Liver (tissue), 9 donors: ENCODE results near the gene TOPAZ1. TPM values are rescaled to one million over a fixed set of nuclear protein-coding genes. Genes with fewer than 3 reads are reported as not detected.

ENCODE experiments used
- DNase-seq: peaks from one replicate; pipeline ENCODE4 v3.0.0-alpha.2; 2017; ENCODE audit warnings: low spot score
- H3K27ac ChIP-seq, 2 donors: one replicate each; pipeline ENCODE4 v1.7.0; 2013; ENCODE audit warnings: inconsistent platforms in 2 of 2, low read length in 2 of 2, control low read depth in 1 of 2, low read depth in 1 of 2, mild to moderate bottlenecking in 1 of 2
- H3K27me3 ChIP-seq, 4 donors: one replicate each; pipeline versions ENCODE4 v1.6.1 to v1.7.0; 2013; ENCODE audit warnings: low read length in 3 of 4, inconsistent platforms in 1 of 4, mild to moderate bottlenecking in 1 of 4, moderate library complexity in 1 of 4; ENCODE audit not compliant: control insufficient read depth in 4 of 4, insufficient read depth in 4 of 4
- H3K36me3 ChIP-seq, 4 donors: one replicate each; pipeline versions ENCODE4 v1.6.1 to v1.7.0; 2013; ENCODE audit warnings: low read length in 3 of 4, mild to moderate bottlenecking in 3 of 4, low read depth in 1 of 4, moderate library complexity in 1 of 4; ENCODE audit not compliant: control insufficient read depth in 4 of 4, insufficient read depth in 3 of 4
- H3K4me1 ChIP-seq, 4 donors: one replicate each; pipeline versions ENCODE4 v1.6.1 to v1.7.0; 2013; ENCODE audit warnings: low read length in 3 of 4, mild to moderate bottlenecking in 3 of 4, moderate library complexity in 1 of 4; ENCODE audit not compliant: control insufficient read depth in 4 of 4, insufficient read depth in 4 of 4
- H3K4me3 ChIP-seq, 3 donors: one replicate each; pipeline versions ENCODE4 v1.6.1 to v1.7.0; 2013; ENCODE audit warnings: low read length in 3 of 3, control low read depth in 1 of 3, low read depth in 1 of 3, mild to moderate bottlenecking in 1 of 3
- H3K9ac ChIP-seq, 2 donors: one replicate each; pipeline ENCODE4 v1.7.0; 2013; ENCODE audit warnings: low read length in 2 of 2, mild to moderate bottlenecking in 2 of 2, moderate library complexity in 2 of 2, control low read depth in 1 of 2, low read depth in 1 of 2
- H3K9me3 ChIP-seq, 4 donors: one replicate each; pipeline versions ENCODE4 v1.6.1 to v1.7.0; 2013; ENCODE audit warnings: low read length in 3 of 4; ENCODE audit not compliant: control insufficient read depth in 4 of 4
- FOXA1 ChIP-seq: IDR thresholded peaks from 2 replicates; pipeline ENCODE4 v1.6.1; 2016; ENCODE audit warnings: antibody characterized with exemption
- FOXA2 ChIP-seq: IDR thresholded peaks from 2 replicates; pipeline ENCODE4 v1.6.1; 2016; ENCODE audit warnings: antibody characterized with exemption
- GABPA ChIP-seq, 2 donors: IDR thresholded peaks in 1 of 2; conservative IDR thresholded peaks in 1 of 2; 2 replicates each; pipeline ENCODE4 v1.6.1; 2016; ENCODE audit warnings: antibody characterized with exemption in 2 of 2, mild to moderate bottlenecking in 1 of 2, moderate library complexity in 1 of 2
- HNF4G ChIP-seq: IDR thresholded peaks from 2 replicates; pipeline ENCODE4 v1.6.1; 2016; ENCODE audit warnings: antibody characterized with exemption
- JUND ChIP-seq, 2 donors: IDR thresholded peaks; 2 replicates each; pipeline ENCODE4 v1.6.1; 2016; ENCODE audit warnings: antibody characterized with exemption in 2 of 2
- NR2F2 ChIP-seq: IDR thresholded peaks from 2 replicates; pipeline ENCODE4 v1.6.1; 2016; ENCODE audit warnings: antibody characterized with exemption
- RAD21 ChIP-seq, 2 donors: IDR thresholded peaks; 2 replicates each; pipeline ENCODE4 v1.6.1; 2016; ENCODE audit warnings: antibody characterized with exemption in 2 of 2, mild to moderate bottlenecking in 2 of 2
- RXRA ChIP-seq, 2 donors: IDR thresholded peaks; 2 replicates each; pipeline ENCODE4 v1.6.1; 2017 to 2018; ENCODE audit warnings: antibody characterized with exemption in 2 of 2, mild to moderate bottlenecking in 1 of 2
- SP1 ChIP-seq: IDR thresholded peaks from 2 replicates; pipeline ENCODE4 v1.6.1; 2018; ENCODE audit warnings: antibody characterized with exemption, mild to moderate bottlenecking
- TAF1 ChIP-seq: conservative IDR thresholded peaks from 2 replicates; pipeline ENCODE4 v1.6.1; 2016; ENCODE audit warnings: antibody characterized with exemption, mild to moderate bottlenecking
- WGBS: extraction: QIAGEN DNeasy Blood & Tissue Kit; methylation state at CpG from one replicate; pipeline ENCODE4 v1.1.7; 2013; 5-methylcytosine and 5-hydroxymethylcytosine counted together
- polyA plus RNA-seq, 2 donors: library from polyadenylated mRNA; stranded (reverse) in 1 of 2; unstranded in 1 of 2; fragments of 200-250 nt in 1 of 2; fragments of >200 nt in 1 of 2; fragmentation: Nextera tagmentation in 1 of 2; extraction: Ambion mirVana in 1 of 2; gene quantifications; one replicate each; pipeline versions ENCODE4 v1.2.1 to v1.2.3, GENCODE V29; 2013 to 2015
- total RNA-seq, 2 donors: library from RNA; depleted of rRNA; stranded (reverse); fragments of >200 nt; gene quantifications; one replicate each; pipeline ENCODE4 v1.2.3, GENCODE V29; 2014
- TF ChIP-seq, protein P1 (sequence below): IDR thresholded peaks from 2 replicates; pipeline ENCODE4 v1.6.1; 2016; ENCODE audit warnings: antibody characterized with exemption
- TF ChIP-seq, protein P2 (sequence below): IDR thresholded peaks from 2 replicates; pipeline ENCODE4 v1.6.1; 2016; ENCODE audit warnings: antibody characterized with exemption
- TF ChIP-seq, protein P3 (sequence below): IDR thresholded peaks from 2 replicates; pipeline ENCODE4 v1.6.1; 2016; ENCODE audit warnings: antibody characterized with exemption
- TF ChIP-seq, protein P4 (sequence below): fragments of 150-350 bp; IDR thresholded peaks from 2 replicates; pipeline ENCODE4 v1.5.1; 2017; ENCODE audit warnings: improper control_type of control experiment, low read depth, low read length; ENCODE audit not compliant: missing input control
- TF ChIP-seq, protein P5 (sequence below): IDR thresholded peaks from 2 replicates; pipeline ENCODE4 v1.6.1; 2016; ENCODE audit warnings: antibody characterized with exemption, mild to moderate bottlenecking
- donor health status: healthy.
- donor health status: healthy.
- donor health status: healthy.
- donor health status: healthy.
- donor health status: healthy.

The TOPAZ1 gene
- total and polyA plus RNA-seq, 4 donors: not detected

DNA sequence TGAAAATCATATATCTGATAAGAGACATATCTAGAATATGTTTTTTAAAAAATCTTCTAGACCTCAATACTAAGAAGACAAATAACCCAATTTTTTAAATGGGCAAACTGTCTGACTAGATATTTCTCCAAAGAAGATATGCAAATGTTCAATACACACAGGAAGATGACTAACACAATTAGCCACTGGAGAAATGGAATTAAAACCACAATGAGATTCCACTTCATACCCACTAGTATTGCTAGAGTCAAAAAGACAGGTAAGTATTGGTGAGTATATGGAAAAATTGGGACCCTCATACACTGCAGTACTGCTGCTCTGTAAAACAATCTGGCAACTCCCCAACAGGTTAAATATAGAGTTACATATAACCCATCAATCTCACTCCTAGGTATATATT is 33.1 kb upstream of the TOPAZ1 start:
- TF ChIP-seq, protein P1, sequence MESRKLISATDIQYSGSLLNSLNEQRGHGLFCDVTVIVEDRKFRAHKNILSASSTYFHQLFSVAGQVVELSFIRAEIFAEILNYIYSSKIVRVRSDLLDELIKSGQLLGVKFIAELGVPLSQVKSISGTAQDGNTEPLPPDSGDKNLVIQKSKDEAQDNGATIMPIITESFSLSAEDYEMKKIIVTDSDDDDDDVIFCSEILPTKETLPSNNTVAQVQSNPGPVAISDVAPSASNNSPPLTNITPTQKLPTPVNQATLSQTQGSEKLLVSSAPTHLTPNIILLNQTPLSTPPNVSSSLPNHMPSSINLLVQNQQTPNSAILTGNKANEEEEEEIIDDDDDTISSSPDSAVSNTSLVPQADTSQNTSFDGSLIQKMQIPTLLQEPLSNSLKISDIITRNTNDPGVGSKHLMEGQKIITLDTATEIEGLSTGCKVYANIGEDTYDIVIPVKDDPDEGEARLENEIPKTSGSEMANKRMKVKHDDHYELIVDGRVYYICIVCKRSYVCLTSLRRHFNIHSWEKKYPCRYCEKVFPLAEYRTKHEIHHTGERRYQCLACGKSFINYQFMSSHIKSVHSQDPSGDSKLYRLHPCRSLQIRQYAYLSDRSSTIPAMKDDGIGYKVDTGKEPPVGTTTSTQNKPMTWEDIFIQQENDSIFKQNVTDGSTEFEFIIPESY: no peak
- TF ChIP-seq RXRA (IDR thresholded peaks at IDR 0.05) (no peak), JUND (IDR thresholded peaks at IDR 0.05) (no peak), RAD21 (IDR thresholded peaks at IDR 0.05) (no peak), TAF1 (no peak)
- TF ChIP-seq, protein P2, sequence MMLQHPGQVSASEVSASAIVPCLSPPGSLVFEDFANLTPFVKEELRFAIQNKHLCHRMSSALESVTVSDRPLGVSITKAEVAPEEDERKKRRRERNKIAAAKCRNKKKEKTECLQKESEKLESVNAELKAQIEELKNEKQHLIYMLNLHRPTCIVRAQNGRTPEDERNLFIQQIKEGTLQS: no peak
- DNase-seq: no peak
- no peaks in the 10 kb centered on the region for H3K36me3 ChIP-seq
- no peaks in the 10 kb centered on the region for H3K9me3 ChIP-seq
- no peak overlapping the region for H3K4me3 ChIP-seq
- H3K27me3 ChIP-seq: peaks cover 0 to 2% (median 0%) of the 10 kb centered on the region in 4 donors
- H3K4me1 ChIP-seq: no peaks in the 10 kb centered on the region
- no peak overlapping the region for H3K9ac ChIP-seq
- H3K27ac ChIP-seq: no peak overlapping the region

DNA sequence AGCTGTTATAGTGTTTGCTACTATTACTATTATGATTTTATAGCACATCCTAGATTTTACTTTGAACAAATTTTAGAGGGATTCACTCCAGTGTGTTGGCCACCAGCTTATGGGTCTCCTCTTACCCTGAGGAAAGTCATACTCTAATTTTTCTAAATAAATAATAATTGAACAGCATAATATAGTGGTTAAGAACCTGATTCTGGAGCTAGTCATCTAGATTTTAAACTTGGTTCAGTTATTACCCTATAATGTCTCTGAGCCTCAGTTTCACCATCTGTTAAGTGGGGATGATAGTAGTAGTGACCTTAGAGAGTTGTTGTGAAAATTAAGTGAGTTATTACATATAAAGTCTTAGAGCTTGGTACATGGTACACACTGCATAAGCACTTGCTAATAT is 30.7 kb upstream of the TOPAZ1 start:
- Histone ChIP-seq H3K4me1 (no peaks in the 10 kb centered on the region), H3K9me3 (peaks cover 0 to 4% (median 2%) of the 10 kb centered on the region in 4 donors), H3K4me3 (no peak overlapping the region), H3K27ac (no peak overlapping the region), H3K36me3 (no peaks in the 10 kb centered on the region), H3K9ac (no peak overlapping the region), H3K27me3 (peaks cover 0 to 2% (median 0%) of the 10 kb centered on the region in 4 donors)
- DNase-seq: no peak
- TF ChIP-seq, protein P2: no peak
- TF ChIP-seq RAD21 (IDR thresholded peaks at IDR 0.05): no peak
- no peak for TF ChIP-seq SP1
- TF ChIP-seq, protein P3, sequence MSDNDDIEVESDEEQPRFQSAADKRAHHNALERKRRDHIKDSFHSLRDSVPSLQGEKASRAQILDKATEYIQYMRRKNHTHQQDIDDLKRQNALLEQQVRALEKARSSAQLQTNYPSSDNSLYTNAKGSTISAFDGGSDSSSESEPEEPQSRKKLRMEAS: no peak
- TF ChIP-seq, protein P4, sequence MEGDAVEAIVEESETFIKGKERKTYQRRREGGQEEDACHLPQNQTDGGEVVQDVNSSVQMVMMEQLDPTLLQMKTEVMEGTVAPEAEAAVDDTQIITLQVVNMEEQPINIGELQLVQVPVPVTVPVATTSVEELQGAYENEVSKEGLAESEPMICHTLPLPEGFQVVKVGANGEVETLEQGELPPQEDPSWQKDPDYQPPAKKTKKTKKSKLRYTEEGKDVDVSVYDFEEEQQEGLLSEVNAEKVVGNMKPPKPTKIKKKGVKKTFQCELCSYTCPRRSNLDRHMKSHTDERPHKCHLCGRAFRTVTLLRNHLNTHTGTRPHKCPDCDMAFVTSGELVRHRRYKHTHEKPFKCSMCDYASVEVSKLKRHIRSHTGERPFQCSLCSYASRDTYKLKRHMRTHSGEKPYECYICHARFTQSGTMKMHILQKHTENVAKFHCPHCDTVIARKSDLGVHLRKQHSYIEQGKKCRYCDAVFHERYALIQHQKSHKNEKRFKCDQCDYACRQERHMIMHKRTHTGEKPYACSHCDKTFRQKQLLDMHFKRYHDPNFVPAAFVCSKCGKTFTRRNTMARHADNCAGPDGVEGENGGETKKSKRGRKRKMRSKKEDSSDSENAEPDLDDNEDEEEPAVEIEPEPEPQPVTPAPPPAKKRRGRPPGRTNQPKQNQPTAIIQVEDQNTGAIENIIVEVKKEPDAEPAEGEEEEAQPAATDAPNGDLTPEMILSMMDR: no peak
- TF ChIP-seq NR2F2: no peak
- no peak for TF ChIP-seq FOXA2
- no peak for TF ChIP-seq HNF4G
- TF ChIP-seq GABPA (IDR thresholded peaks at IDR 0.05 in 1 of 2, conservative IDR thresholded peaks at IDR 0.05 in 1 of 2): no peak
- TF ChIP-seq JUND (IDR thresholded peaks at IDR 0.05): no peak

DNA sequence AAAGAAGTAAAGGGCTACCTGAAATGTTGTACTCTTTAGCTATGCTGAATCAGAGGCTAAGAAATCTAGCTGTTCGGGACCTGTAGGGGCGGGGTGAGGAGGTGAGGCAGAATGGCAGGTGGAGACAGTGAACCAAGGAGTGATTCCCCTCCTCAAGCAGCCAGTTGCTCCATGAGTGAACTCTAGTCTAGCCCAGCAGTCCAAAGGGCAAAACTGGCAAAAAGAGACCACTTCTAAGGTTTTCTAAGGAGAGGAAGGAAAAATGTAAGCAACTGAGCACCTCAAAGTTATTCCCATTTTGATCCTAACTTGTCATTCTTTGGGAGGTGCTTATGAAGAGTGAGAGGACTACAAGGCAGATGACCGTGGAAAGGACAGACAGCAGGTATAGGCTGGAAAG is 19.3 kb upstream of the TOPAZ1 start:
- Histone ChIP-seq H3K27me3 (no peaks in the 10 kb centered on the region), H3K4me3 (no peak overlapping the region), H3K36me3 (no peaks in the 10 kb centered on the region), H3K27ac (no peak overlapping the region), H3K9me3 (no peaks in the 10 kb centered on the region), H3K9ac (no peak overlapping the region), H3K4me1 (no peaks in the 10 kb centered on the region)
- no peak for DNase-seq
- 61% methylated on average over 3 of the region's 3 CpGs for WGBS
- TF ChIP-seq FOXA1: no peak
- TF ChIP-seq RAD21 (IDR thresholded peaks at IDR 0.05): no peak
- no peak for TF ChIP-seq JUND (IDR thresholded peaks at IDR 0.05)
- TF ChIP-seq GABPA (IDR thresholded peaks at IDR 0.05 in 1 of 2, conservative IDR thresholded peaks at IDR 0.05 in 1 of 2): no peak
- TF ChIP-seq, protein P1: no peak
- TF ChIP-seq, protein P5, sequence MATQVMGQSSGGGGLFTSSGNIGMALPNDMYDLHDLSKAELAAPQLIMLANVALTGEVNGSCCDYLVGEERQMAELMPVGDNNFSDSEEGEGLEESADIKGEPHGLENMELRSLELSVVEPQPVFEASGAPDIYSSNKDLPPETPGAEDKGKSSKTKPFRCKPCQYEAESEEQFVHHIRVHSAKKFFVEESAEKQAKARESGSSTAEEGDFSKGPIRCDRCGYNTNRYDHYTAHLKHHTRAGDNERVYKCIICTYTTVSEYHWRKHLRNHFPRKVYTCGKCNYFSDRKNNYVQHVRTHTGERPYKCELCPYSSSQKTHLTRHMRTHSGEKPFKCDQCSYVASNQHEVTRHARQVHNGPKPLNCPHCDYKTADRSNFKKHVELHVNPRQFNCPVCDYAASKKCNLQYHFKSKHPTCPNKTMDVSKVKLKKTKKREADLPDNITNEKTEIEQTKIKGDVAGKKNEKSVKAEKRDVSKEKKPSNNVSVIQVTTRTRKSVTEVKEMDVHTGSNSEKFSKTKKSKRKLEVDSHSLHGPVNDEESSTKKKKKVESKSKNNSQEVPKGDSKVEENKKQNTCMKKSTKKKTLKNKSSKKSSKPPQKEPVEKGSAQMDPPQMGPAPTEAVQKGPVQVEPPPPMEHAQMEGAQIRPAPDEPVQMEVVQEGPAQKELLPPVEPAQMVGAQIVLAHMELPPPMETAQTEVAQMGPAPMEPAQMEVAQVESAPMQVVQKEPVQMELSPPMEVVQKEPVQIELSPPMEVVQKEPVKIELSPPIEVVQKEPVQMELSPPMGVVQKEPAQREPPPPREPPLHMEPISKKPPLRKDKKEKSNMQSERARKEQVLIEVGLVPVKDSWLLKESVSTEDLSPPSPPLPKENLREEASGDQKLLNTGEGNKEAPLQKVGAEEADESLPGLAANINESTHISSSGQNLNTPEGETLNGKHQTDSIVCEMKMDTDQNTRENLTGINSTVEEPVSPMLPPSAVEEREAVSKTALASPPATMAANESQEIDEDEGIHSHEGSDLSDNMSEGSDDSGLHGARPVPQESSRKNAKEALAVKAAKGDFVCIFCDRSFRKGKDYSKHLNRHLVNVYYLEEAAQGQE: no peak
